ENCODE data around the gene RHNO1.

The RHNO1 gene

DNA sequence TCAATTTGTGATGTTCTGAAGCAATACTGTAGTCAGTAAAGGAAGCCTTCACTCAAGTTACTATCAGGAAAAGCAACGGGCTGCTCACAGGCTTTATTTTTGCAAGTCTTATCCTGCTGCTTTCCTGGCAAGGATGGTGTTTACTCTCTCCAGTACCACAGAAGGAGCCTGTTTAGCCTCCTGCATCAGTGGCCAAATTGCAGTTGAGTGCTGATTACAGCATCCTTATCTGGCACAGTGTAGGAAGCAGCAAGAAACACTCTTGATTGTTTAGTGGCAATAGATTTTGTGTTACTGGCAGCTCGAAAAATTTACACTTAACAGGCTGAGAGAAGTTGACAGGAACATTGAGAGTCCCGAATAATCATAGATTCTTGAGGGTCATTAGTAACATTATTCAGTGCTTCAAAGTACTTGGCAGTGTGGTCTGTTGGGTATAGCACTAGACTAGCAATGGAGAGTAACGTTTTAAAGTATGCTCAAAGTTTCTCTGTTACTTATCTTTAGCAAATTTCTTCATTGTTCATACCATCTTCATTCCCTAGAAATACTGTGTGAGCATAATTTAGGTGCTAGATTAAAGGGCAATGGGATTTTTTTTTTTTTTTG lies 25.4 kb downstream of the RHNO1 start:
- DNase-seq (ENCODE audit: low spot score), result peak; percentile 55

DNA sequence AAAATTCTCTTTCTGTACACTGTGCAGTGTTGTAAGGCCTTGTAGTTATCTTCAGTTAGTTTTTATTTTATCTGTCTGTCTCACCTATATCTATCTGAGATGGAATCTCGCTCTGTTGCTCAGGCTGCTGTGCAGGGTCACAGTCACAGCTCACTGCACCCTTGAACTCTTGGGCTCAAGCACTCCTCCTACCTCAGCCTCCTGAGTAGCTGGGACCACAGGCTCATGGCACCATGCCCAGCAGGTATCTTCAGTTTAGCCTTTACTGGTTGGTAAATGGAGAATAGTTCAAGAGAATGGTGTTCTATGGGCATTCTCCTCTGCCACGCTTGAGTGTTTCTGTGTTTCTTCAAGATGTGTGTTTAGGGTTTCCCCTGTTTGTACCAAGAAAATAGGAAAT lies 27.2 kb downstream of the RHNO1 start:
- no peak for DNase-seq (ENCODE audit: low spot score)

DNA sequence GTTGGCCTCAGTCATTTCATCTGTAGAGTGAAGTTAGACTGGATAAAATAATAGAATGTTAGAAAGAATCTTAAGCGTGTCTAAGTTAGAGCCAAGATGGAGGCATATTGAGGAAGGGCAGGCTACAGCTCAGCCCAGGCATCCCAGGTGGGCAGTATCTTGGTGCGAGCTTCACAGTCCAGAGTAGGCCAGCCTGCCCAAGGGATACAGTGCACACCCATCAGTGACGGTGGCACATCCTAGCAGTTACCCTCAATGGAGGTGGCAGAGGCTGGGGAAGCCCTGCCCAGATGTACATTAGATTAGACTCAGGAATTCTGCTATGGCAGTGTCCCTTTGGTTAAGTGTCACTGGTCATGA lies 35.2 kb downstream of the RHNO1 start:
- DNase-seq (ENCODE audit: low spot score), result no peak

DNA sequence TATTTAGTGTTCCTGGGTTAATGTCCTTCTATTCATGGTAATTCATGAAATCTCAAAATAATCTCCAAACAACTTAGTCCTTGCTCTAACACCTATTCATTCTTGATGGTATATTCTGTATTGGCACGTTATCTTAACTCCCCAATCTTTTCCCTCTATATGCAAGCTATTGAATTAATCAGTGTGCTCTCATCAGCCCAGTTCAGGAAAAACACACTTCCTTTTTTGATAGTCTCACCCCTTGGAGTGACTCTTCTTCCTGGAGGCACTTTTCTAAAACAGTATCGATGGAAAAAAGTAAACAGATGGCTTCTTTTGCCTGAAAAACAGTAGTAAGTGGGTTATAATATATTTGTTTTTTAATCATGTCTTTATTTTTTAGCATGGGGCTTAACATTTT lies 42.2 kb downstream of the RHNO1 start:
- no peak for DNase-seq (ENCODE audit: low spot score)

DNA sequence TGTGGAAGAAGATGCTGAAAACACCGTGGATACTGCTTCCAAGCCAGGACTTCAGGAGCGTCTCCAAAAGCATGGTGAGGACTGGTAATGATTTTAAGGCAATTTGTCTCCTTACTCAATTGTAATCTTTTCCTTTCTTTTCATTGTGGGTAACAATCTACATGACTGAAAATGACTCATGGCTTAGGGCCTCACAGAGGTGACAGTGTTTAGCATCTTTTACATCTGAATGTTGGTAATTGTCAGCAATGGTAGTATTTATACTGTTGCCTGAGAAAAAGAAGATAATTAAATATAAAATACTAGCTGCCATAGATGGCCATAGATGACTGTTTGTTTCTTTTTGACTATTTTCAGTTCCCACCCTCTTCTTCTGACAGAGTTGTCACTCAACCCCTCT lies 45.3 kb downstream of the RHNO1 start:
- DNase-seq (ENCODE audit: low spot score), result no peak

DNA sequence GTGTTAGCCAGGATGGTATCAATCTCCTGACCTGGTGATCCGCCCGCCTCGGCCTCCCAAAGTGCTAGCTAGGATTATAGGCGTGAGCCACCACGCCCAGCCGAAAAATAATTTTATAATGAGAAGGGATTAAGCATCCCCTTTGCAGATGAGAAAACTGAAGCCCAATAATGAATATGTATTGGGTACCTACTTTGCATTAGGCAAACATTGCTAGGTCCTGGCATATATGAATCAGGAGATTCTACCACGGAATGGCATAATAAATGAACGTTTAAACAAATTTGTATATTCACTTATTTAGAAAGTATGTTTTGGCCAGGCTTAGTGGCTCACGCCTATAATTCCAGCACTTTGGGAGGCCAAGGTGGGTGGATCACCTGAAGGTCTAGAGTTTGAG lies 46.0 kb downstream of the RHNO1 start:
- DNase-seq (ENCODE audit: low spot score), result no peak

DNA sequence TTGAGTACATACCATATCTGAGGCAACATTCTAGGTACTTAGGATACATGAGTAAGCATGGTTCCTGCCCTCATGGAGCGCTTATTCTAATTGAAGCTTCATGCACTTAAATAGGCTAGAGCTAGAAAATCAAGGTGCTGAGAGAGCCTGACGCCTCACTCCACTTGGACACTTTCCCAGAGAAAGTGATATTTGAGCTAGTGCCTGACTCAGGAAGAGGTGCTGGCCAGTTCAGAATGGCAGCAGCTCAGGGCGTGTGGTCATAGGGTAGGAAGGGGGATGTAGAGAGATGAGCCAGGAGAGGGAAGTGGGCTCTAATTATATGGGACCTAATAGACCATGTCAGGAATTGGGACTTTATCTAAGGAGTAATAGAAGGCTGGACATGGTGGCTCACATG lies 47.0 kb downstream of the RHNO1 start:
- no peak for DNase-seq (ENCODE audit: low spot score)

DNA sequence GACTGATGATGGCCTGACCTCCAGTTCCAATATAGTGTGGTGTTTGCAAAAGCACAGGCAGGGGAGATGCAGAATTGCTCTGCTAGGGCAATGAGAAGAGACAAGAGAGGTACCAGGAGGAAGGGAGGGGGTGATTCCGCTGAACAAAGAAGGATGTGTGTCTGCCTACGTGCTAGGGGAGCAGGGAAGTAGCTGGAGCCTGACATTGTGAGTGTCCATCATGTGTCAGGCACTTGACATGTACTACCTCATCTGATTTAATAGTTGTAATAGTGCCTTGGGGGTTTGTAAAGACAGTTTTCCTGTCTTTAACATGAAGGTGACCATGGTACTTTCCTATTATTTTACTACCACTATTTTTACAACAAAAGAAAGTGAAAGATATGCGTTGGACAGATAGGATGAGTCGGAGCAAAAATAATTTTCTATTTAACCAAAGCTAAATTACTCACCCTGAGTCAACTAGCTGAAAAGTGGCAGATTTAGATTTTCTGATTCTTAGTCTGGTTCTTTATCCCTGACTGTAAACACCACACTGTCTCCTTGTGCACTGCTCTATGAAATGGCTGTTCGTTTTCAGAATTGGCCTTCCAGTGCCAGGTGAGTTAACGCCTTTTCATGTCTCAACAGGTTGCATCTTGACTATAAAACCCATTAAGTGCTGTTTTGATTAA lies 48.4 kb downstream of the RHNO1 start:
- DNase-seq (ENCODE audit: low spot score), result no peak

DNA sequence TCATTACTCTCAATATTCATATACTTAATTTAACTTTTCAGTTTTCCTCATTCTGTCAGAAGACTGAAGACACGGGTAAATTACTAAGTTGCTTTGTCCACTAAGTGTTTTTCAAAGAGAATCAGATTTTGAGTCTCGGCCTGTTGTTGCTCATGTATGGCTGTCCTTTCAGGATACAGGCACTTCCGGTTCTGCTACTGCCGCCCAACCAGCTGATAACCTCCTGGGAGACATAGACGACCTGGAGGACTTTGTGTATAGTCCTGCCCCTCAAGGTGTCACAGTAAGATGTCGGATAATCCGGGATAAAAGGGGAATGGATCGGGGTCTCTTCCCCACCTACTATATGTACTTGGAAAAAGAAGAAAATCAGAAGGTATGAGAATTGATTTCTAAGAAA lies 53.8 kb downstream of the RHNO1 start:
- DNase-seq (ENCODE audit: low spot score), result no peak

DNA sequence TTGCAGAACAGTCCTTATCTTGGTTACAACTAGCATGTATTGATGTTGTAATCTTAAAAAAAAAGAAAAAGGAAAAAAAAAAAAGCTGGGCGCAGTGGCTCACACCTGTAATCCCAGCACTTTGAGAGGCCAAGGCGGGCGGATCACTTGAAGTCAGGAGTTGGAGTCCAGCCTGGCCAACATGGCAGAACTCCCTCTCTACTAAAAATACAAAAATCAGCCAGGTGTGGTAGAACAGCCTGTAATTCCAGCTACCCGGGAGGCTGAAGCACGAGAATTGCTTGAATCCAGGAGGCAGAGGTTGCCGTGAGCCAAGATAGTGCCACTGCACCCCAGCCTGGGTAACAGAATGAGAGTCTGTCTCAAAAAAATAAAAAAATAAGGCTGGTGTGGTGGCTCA lies 56.6 kb downstream of the RHNO1 start:
- DNase-seq (ENCODE audit: low spot score), result no peak

DNA sequence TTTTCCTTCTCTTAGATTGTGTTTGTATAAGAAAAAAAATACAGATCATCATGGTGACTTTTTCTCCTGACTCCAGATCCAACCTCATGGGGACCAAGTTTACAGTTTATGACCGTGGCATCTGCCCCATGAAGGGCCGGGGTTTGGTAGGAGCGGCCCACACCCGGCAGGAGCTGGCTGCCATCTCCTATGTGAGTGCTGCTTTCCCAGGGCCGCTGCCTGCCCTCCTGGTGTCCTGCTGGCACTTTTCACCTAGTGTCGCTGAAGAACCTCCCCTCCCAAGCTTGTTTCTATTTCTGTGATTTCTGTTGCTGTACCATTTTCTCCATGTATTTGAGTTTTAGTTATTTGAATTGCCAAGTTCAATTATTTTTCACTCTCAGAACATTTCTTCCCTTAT lies 57.3 kb downstream of the RHNO1 start:
- DNase-seq (ENCODE audit: low spot score), result no peak

DNA sequence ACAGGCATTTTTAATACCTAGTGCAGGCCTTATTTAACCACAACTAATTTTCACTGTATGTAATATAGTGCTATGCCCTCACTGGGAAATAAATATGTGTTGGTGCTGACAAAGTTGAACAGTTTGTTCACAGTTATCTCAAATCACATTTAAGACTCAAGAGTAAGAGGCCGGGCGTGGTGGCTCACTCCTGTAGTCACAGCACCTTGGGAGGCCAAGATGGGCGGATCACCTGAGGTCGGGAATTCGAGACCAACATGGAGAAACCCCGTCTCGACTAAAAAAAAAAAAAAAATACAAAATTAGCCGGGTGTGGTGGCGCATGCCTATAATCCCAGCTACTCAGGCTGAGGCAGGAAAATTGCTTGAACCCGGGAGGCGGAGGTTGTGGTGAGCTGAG lies 59.3 kb downstream of the RHNO1 start:
- DNase-seq (ENCODE audit: low spot score), result no peak

DNA sequence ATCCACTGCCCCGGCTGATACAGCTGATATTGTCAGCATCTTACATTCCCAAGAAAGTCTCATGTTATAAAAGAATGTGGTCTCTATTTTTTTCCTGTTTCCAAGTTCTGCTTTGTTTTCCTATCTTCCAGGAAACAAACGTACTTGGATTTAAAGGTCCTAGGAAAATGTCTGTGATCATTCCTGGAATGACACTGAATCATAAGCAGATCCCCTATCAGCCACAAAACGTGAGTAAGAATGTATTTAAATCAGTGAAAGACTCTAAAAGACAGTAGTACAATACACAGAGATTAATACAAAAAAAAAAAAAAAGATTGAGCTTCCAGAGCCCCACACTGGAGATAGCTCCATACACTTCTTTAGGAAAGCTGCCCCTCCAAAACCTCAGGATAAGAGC lies 60.5 kb downstream of the RHNO1 start:
- no peak for DNase-seq (ENCODE audit: low spot score)
